ENCODE measurements around the gene MPP3.
"Not testable (repeated sequence)": the region's sequence is repeated elsewhere in the genome, so short reads cannot be mapped to it uniquely, and the experiment has no call there.

MPP3 gene

DNA sequence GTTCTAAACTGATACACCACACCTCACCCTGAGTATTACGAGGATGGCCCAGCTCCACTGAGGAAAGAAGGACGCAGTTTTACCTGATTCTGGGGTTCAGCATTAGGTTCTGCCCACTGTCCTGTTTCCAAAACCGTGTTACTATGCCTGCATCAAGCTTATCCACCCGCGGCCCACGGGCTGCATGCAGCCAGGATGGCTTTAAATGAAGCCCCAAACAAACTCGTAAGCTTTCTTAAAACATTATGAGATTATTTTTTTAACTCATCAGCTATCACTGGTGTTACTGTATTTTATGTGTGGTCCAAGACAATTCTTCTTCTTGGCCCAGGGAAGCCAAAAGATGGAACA lies 10.0 kb upstream of the MPP3 start:
- Histone ChIP-seq H3K9me3 (ENCODE audit: control insufficient read depth, low read depth, low read length) (no peaks in the 10 kb centered on the region), H3K27ac (ENCODE audit: low read length) (no peak overlapping the region), H3K9ac (ENCODE audit: low read length) (no peak overlapping the region), H3K36me3 (ENCODE audit: control insufficient read depth, low read depth, low read length) (no peaks in the 10 kb centered on the region), H3K4me3 (ENCODE audit: low read length) (no peak overlapping the region), H3K27me3 (ENCODE audit: control insufficient read depth, insufficient read depth, low read length) (no peaks in the 10 kb centered on the region), H3K4me1 (ENCODE audit: control insufficient read depth, low read depth, low read length) (peaks cover 8% of the 10 kb centered on the region)

DNA sequence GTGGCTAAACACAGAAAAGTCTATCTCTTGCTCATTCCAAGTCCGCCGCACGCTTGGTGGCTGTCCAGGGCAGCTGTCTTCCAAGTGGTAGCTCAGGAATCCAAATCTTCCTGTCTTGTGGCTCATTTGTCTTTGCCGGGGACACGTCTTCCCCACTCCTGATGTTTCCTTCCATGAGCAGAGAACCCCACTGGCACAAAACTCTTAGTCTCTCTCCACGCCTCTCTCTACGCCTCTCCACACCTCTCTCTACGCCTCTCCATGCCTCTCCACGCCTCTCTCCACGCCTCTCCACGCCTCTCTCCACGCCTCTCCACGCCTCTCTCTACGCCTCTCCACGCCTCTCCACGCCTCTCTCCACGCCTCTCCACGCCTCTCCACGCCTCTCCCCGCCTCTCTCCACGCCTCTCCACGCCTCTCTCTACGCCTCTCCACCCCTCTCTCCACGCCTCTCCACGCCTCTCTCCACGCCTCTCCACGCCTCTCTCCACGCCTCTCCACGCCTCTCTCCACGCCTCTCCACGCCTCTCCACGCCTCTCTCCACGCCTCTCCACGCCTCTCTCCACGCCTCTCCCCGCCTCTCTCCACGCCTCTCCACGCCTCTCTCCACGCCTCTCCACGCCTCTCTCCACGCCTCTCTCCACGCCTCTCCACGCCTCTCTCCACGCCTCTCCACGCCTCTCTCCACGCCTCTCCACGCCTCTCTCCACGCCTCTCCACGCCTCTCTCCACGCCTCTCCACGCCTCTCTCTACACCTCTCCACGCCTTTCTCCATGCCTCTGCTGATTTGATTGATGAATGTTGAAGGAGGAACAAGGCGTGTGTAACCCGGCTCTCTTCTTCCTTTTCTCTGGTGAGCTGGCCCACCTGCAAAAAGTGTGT lies 9.4 kb upstream of the MPP3 start:
- not testable (repeated sequence) for H3K27me3 ChIP-seq (ENCODE audit: control insufficient read depth, insufficient read depth, low read length); H3K36me3 ChIP-seq (ENCODE audit: control insufficient read depth, low read depth, low read length); H3K9me3 ChIP-seq (ENCODE audit: control insufficient read depth, low read depth, low read length); H3K4me1 ChIP-seq (ENCODE audit: control insufficient read depth, low read depth, low read length); H3K4me3 ChIP-seq (ENCODE audit: low read length); H3K9ac ChIP-seq (ENCODE audit: low read length); H3K27ac ChIP-seq (ENCODE audit: low read length)

DNA sequence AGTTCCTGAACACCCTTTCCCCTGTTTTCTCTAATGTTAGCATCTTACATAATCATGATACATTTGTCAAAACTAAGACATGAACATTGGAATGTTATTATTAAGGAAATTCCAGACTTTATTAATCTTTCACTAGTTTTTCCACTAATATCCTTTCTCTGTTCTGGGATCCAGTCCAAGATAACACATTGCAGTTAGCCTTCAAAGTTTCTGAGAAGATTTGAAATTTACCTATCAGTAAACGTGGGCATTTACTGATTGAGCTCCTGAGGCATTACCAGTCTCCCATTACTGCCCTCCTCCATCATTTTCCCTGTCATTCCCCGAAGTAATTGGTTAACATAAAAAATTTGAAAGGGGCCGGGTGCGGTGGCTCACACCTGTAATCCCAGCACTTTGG lies 8.3 kb upstream of the MPP3 start:
- H3K4me1 ChIP-seq (ENCODE audit: control insufficient read depth, low read depth, low read length): peaks cover 3% of the 10 kb centered on the region
- no peaks in the 10 kb centered on the region for H3K36me3 ChIP-seq (ENCODE audit: control insufficient read depth, low read depth, low read length)
- H3K27me3 ChIP-seq (ENCODE audit: control insufficient read depth, insufficient read depth, low read length): no peaks in the 10 kb centered on the region
- H3K9ac ChIP-seq (ENCODE audit: low read length): no peak overlapping the region
- no peak overlapping the region for H3K27ac ChIP-seq (ENCODE audit: low read length)
- H3K4me3 ChIP-seq (ENCODE audit: low read length): no peak overlapping the region
- no peaks in the 10 kb centered on the region for H3K9me3 ChIP-seq (ENCODE audit: control insufficient read depth, low read depth, low read length)

DNA sequence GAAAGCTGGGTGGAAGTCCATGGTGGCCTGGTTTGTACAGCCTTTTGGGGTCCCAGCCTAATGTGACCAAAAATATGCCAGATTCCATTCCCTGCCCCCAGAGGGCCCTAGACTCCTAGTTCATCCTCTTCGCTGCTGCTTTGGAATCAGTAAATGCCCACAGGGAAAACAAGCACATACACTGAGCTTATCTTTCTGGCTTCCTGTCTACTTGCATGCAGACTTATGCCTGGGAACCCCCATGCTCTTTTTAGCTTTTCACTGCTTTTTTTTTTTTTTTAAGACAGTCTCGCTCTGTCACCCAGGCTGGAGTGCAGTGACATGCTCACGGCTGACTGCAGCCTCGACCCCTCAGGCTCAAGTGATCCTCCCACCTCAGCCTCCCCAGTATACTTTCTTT lies 7.9 kb upstream of the MPP3 start:
- no peaks in the 10 kb centered on the region for H3K9me3 ChIP-seq (ENCODE audit: control insufficient read depth, low read depth, low read length)
- H3K27me3 ChIP-seq (ENCODE audit: control insufficient read depth, insufficient read depth, low read length): no peaks in the 10 kb centered on the region
- no peak overlapping the region for H3K27ac ChIP-seq (ENCODE audit: low read length)
- no peak overlapping the region for H3K4me3 ChIP-seq (ENCODE audit: low read length)
- H3K9ac ChIP-seq (ENCODE audit: low read length): no peak overlapping the region
- H3K36me3 ChIP-seq (ENCODE audit: control insufficient read depth, low read depth, low read length): no peaks in the 10 kb centered on the region
- H3K4me1 ChIP-seq (ENCODE audit: control insufficient read depth, low read depth, low read length): no peaks in the 10 kb centered on the region

DNA sequence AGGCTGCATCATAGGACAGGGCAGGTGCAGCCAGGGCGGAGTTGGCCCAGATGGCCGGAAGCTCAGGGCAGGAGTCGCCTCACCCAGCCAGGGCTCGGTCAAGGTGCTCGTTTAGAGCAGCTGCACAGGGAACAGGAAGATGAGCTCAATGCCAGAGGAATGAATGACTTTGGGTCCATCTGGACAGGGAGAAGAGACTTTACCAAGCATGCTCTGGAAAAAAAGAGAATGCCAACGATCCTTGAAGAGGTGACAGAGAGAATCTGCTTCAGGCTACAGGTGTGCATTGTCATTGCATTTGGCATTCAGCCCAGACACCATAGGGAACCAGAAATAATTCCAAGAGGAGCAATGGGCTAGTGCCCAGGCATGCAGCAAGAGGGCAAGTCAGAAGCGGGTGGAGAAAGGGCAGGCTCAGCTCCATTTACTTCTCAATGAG lies 6.7 kb upstream of the MPP3 start:
- Histone ChIP-seq H3K4me1 (ENCODE audit: control insufficient read depth, low read depth, low read length) (no peaks in the 10 kb centered on the region), H3K4me3 (ENCODE audit: low read length) (no peak overlapping the region), H3K9me3 (ENCODE audit: control insufficient read depth, low read depth, low read length) (no peaks in the 10 kb centered on the region), H3K27me3 (ENCODE audit: control insufficient read depth, insufficient read depth, low read length) (no peaks in the 10 kb centered on the region), H3K36me3 (ENCODE audit: control insufficient read depth, low read depth, low read length) (no peaks in the 10 kb centered on the region), H3K27ac (ENCODE audit: low read length) (no peak overlapping the region), H3K9ac (ENCODE audit: low read length) (no peak overlapping the region)

DNA sequence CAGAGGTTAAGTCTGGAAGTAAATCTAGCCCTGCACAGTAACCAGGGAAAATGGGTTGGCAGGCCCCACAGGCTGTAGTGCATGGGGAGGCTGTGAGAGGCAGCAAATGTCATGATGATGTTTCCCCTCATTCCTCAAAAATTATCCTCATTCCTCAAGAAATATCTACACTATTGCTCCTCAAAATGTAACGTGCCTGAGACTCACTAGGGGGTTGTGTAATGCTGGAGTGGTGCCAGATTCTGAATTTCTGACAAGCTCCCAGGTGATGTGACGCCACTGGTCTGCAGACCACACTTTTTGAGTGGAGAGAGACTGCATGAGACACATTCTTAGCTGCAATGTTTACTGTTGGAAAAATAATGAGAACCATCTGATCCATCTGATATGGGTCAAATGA lies 1.2 kb upstream of the MPP3 start:
- peaks cover 24% of the 10 kb centered on the region for H3K27me3 ChIP-seq (ENCODE audit: control insufficient read depth, insufficient read depth, low read length)
- no peak overlapping the region for H3K9ac ChIP-seq (ENCODE audit: low read length)
- H3K36me3 ChIP-seq (ENCODE audit: control insufficient read depth, low read depth, low read length): peaks cover 9% of the 10 kb centered on the region
- peaks cover 6% of the 10 kb centered on the region for H3K4me1 ChIP-seq (ENCODE audit: control insufficient read depth, low read depth, low read length)
- no peak overlapping the region for H3K27ac ChIP-seq (ENCODE audit: low read length)
- peak overlapping the region; percentile 73 for H3K4me3 ChIP-seq (ENCODE audit: low read length)
- H3K9me3 ChIP-seq (ENCODE audit: control insufficient read depth, low read depth, low read length): no peaks in the 10 kb centered on the region

DNA sequence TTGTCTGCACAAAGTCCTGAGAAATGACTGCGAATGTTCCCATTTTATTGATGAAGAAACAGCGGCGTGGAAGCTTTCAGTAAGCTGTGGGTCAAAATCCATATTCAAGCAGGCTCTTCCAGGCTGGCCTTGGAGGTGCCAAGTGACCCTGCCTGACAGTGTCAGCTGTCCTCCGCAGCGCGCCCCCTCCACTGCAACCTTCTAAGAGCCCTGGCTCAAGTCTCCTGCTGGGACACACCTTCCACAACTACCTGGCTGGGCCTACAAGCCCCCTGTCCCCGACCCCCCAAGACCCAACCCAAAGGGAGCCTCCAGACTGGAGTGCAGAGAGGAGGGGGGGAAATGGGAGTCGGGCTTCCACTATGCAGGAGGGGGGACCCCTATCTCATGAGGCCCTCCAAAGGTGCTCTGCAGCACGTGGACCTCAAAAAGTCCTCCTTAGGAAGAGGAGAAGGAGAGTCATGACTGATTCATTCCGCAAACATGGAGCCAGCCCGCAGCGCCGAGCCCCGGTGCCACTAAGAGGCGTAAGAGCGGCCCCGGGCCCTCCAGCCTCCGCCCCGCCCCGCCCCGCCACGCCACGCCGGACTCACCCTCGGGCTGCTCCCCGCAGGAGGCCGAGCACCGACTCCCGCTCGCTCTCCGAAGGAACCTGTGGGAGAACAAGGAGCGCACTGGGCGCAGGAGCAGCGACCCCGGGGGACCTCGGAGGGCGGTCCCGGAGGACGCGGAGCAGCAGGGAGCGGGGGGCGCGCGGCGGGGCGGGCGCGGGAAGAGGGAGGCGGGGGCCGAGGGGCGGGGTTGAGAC lies 574 bp downstream of the MPP3 start:
- Histone ChIP-seq H3K36me3 (ENCODE audit: control insufficient read depth, low read depth, low read length) (peaks cover 9% of the 10 kb centered on the region), H3K4me3 (ENCODE audit: low read length) (peak overlapping the region; percentile 73), H3K9ac (ENCODE audit: low read length) (no peak overlapping the region), H3K4me1 (ENCODE audit: control insufficient read depth, low read depth, low read length) (peaks cover 6% of the 10 kb centered on the region), H3K27ac (ENCODE audit: low read length) (no peak overlapping the region), H3K9me3 (ENCODE audit: control insufficient read depth, low read depth, low read length) (no peaks in the 10 kb centered on the region), H3K27me3 (ENCODE audit: control insufficient read depth, insufficient read depth, low read length) (peaks cover 24% of the 10 kb centered on the region)

DNA sequence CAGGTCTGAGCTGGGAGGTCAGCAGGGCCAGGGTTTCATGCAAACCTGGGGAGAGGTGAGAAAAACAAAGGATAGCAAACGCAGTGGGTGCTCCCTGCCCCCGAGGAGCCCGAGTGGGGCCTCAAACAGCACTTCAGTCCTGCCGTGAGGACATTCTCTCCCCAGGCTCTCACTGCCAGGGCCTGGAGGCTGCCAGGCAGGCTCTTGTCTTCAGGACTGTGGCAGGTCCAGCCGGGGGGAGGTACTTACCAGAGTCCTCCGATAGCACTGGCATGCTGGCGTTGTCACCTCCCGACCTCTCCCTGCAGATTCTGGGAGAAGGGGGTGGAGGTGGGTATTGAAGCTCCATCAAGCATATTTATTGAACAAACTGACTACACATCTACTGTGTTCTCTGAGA lies 1.3 kb downstream of the MPP3 start:
- no peak overlapping the region for H3K4me3 ChIP-seq (ENCODE audit: low read length)

DNA sequence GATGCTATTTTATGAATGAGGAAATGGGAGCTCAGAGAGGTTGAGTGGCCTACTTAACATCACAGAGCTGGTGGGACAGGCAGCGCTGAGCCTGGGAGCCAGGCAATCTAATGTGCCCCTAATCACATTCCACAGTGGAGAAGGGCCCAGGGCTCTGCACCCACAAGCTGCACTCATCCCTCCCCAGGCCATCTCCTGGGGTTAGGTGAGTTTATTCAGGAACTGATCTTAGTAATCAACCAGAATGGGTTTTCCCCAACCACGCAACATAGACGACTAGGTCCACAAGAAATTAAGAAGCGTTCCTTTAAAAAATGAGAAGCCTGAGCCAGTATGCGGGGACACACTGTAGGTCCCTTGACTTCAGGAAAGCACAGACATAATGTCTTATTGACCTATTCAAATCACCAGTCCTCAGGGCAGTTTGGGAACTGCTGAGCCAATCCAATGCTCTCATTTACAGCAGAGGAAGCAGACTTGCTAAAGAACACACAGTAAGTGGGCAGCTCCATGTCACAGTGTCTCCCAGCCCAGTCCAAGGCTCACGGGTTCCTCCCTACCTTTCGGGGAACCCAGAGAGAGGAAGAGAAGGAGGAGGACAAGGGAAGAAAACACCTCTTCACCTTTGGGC lies 2.3 kb downstream of the MPP3 start:
- Histone ChIP-seq H3K27me3 (ENCODE audit: control insufficient read depth, insufficient read depth, low read length) (peaks cover 24% of the 10 kb centered on the region), H3K27ac (ENCODE audit: low read length) (no peak overlapping the region), H3K4me1 (ENCODE audit: control insufficient read depth, low read depth, low read length) (peaks cover 6% of the 10 kb centered on the region), H3K4me3 (ENCODE audit: low read length) (no peak overlapping the region), H3K36me3 (ENCODE audit: control insufficient read depth, low read depth, low read length) (peaks cover 11% of the 10 kb centered on the region), H3K9me3 (ENCODE audit: control insufficient read depth, low read depth, low read length) (no peaks in the 10 kb centered on the region), H3K9ac (ENCODE audit: low read length) (no peak overlapping the region)

More for the DNA sequence above, 1.3 kb downstream of the MPP3 start:
- H3K9me3 ChIP-seq (ENCODE audit: control insufficient read depth, low read depth, low read length): no peaks in the 10 kb centered on the region
- H3K9ac ChIP-seq (ENCODE audit: low read length): no peak overlapping the region
- H3K36me3 ChIP-seq (ENCODE audit: control insufficient read depth, low read depth, low read length): peaks cover 9% of the 10 kb centered on the region
- H3K27me3 ChIP-seq (ENCODE audit: control insufficient read depth, insufficient read depth, low read length): peaks cover 24% of the 10 kb centered on the region
- peaks cover 6% of the 10 kb centered on the region for H3K4me1 ChIP-seq (ENCODE audit: control insufficient read depth, low read depth, low read length)
- no peak overlapping the region for H3K27ac ChIP-seq (ENCODE audit: low read length)

DNA sequence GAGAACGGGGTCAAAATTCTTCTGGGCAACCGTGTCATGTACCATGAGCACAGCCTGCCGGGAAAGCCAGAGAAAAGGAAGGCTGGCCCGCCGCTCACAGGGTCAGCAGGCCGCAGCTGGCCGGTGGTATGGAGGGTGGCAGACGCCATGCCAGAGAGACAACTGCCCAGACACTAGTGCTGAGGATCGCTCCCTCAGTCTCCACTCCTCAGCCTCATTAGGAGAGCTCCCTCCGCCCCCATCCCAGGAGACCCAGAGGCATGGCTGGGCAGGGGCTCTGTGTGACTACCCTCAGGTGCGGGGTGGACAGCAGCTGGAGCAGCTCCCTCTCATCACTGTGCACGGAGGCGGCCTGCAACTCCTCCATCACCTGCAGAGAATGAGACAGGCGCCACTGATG lies 3.2 kb downstream of the MPP3 start:
- peaks cover 11% of the 10 kb centered on the region for H3K36me3 ChIP-seq (ENCODE audit: control insufficient read depth, low read depth, low read length)
- no peak overlapping the region for H3K9ac ChIP-seq (ENCODE audit: low read length)
- no peaks in the 10 kb centered on the region for H3K9me3 ChIP-seq (ENCODE audit: control insufficient read depth, low read depth, low read length)
- H3K27me3 ChIP-seq (ENCODE audit: control insufficient read depth, insufficient read depth, low read length): peaks cover 24% of the 10 kb centered on the region
- no peak overlapping the region for H3K4me3 ChIP-seq (ENCODE audit: low read length)
- H3K4me1 ChIP-seq (ENCODE audit: control insufficient read depth, low read depth, low read length): peaks cover 6% of the 10 kb centered on the region
- H3K27ac ChIP-seq (ENCODE audit: low read length): no peak overlapping the region

DNA sequence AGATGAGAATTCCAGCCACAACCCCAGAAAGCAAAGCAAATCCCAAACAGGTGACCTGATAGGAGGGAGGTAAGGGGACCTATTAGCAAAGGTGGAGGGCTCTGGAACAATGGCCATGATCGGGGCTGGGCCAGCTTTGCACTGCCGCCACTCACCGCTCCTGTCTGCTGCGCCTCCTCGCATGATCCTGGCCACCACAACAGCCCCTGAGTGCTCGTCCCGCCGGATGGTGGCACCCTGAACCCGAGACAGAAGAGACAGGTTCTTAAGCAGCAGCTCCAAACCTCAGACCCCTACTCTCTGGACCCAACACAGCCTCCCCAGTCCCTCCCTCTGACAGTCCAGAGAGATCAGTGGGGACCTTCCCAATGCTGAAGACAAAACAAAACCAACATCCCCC lies 5.3 kb downstream of the MPP3 start:
- no peak overlapping the region for H3K4me3 ChIP-seq (ENCODE audit: low read length)
- peaks cover 6% of the 10 kb centered on the region for H3K4me1 ChIP-seq (ENCODE audit: control insufficient read depth, low read depth, low read length)
- no peak overlapping the region for H3K9ac ChIP-seq (ENCODE audit: low read length)
- H3K9me3 ChIP-seq (ENCODE audit: control insufficient read depth, low read depth, low read length): no peaks in the 10 kb centered on the region
- peaks cover 9% of the 10 kb centered on the region for H3K27me3 ChIP-seq (ENCODE audit: control insufficient read depth, insufficient read depth, low read length)
- no peak overlapping the region for H3K27ac ChIP-seq (ENCODE audit: low read length)
- H3K36me3 ChIP-seq (ENCODE audit: control insufficient read depth, low read depth, low read length): peaks cover 11% of the 10 kb centered on the region
